Nephron (organoid): ENCODE results near the gene BTBD9.

Experiments used
- H3K27ac Mint-ChIP-seq, 3 experiments: 2 replicates each; pipeline ENCODE4 v1.8.0; 2020; ENCODE audit warnings: mixed read lengths in 3 of 3, mild to moderate bottlenecking in 2 of 3, moderate library complexity in 1 of 3
- H3K27me3 Mint-ChIP-seq: 2 replicates; pipeline ENCODE4 v1.8.0; 2021; ENCODE audit warnings: low read depth, mild to moderate bottlenecking, moderate library complexity, mixed read lengths
- H3K36me3 Mint-ChIP-seq: 2 replicates; pipeline ENCODE4 v1.8.0; 2020; ENCODE audit warnings: low read depth, mixed read lengths
- H3K4me1 Mint-ChIP-seq: 2 replicates; pipeline ENCODE4 v1.8.0; 2020; ENCODE audit warnings: mixed read lengths
- H3K4me3 Mint-ChIP-seq, 3 experiments: 2 replicates each; pipeline ENCODE4 v1.8.0; 2020; ENCODE audit warnings: mild to moderate bottlenecking in 3 of 3, mixed read lengths in 3 of 3, moderate library complexity in 2 of 3
- H3K9me3 Mint-ChIP-seq: 2 replicates; pipeline ENCODE4 v1.8.0; 2020; ENCODE audit warnings: mixed read lengths
- CTCF ChIP-seq, 3 experiments: fragments of 200-600 bp; sonication (generic); IDR thresholded peaks; one replicate each; pipeline ENCODE4 v1.5.0; 2021; ENCODE audit warnings: antibody characterized with exemption in 3 of 3; ENCODE audit not compliant: unreplicated experiment in 3 of 3

Gene BTBD9

GRCh38 chr6:38213251-38213658 lies 426.5 kb downstream of the BTBD9 start:
- Mint-ChIP-seq H3K9me3 (no peaks in the 10 kb centered on the region), H3K27me3 (no peaks in the 10 kb centered on the region), H3K27ac (peak overlapping the region; percentile 25 to 70 (median 44)), H3K4me1 (peaks cover 64% of the 10 kb centered on the region), H3K36me3 (no peaks in the 10 kb centered on the region), H3K4me3 (no peak overlapping the region)
- TF ChIP-seq CTCF (IDR thresholded peaks at IDR 0.05; ENCODE audit: unreplicated experiment in 3 of 3), result no peak

- Mint-ChIP-seq H3K9me3 (no peaks in the 10 kb centered on the region), H3K27me3 (no peaks in the 10 kb centered on the region), H3K36me3 (no peaks in the 10 kb centered on the region), H3K27ac (peak overlapping the region; percentile 25 to 70 (median 44)), H3K4me1 (peaks cover 63% of the 10 kb centered on the region), H3K4me3 (no peak overlapping the region)
- no peak for TF ChIP-seq CTCF (IDR thresholded peaks at IDR 0.05; ENCODE audit: unreplicated experiment in 3 of 3)
These were observed 427.1 kb downstream of the BTBD9 start for GRCh38 chr6:38212579-38212978.

- H3K4me3 Mint-ChIP-seq, result no peak overlapping the region
- H3K9me3 Mint-ChIP-seq, result no peaks in the 10 kb centered on the region
- H3K4me1 Mint-ChIP-seq, result peaks cover 65% of the 10 kb centered on the region
- no peak overlapping the region for H3K27ac Mint-ChIP-seq
- no peak for TF ChIP-seq CTCF (IDR thresholded peaks at IDR 0.05; ENCODE audit: unreplicated experiment in 3 of 3)
- no peaks in the 10 kb centered on the region for H3K27me3 Mint-ChIP-seq
- no peaks in the 10 kb centered on the region for H3K36me3 Mint-ChIP-seq
These were observed 427.6 kb downstream of the BTBD9 start for GRCh38 chr6:38212116-38212515.

- Mint-ChIP-seq H3K27ac (peak overlapping the region; percentile 37 to 67 (median 65)), H3K27me3 (no peaks in the 10 kb centered on the region), H3K9me3 (peaks cover 6% of the 10 kb centered on the region), H3K36me3 (no peaks in the 10 kb centered on the region), H3K4me3 (peak overlapping the region in 1 of 3 experiments; percentile 2), H3K4me1 (peaks cover 50% of the 10 kb centered on the region)
- no peak for TF ChIP-seq CTCF (IDR thresholded peaks at IDR 0.05; ENCODE audit: unreplicated experiment in 3 of 3)
These were observed 430.1 kb downstream of the BTBD9 start for GRCh38 chr6:38209371-38210260.

GRCh38 chr6:38208028-38208427 lies 431.7 kb downstream of the BTBD9 start:
- Mint-ChIP-seq H3K36me3 (no peaks in the 10 kb centered on the region), H3K9me3 (peaks cover 13% of the 10 kb centered on the region), H3K4me3 (no peak overlapping the region), H3K27me3 (no peaks in the 10 kb centered on the region), H3K27ac (peak overlapping the region in 1 of 3 experiments; percentile 37), H3K4me1 (peaks cover 37% of the 10 kb centered on the region)
- TF ChIP-seq CTCF (IDR thresholded peaks at IDR 0.05; ENCODE audit: unreplicated experiment in 3 of 3), result no peak

GRCh38 chr6:38207375-38207774 lies 432.4 kb downstream of the BTBD9 start:
- Mint-ChIP-seq H3K27me3 (no peaks in the 10 kb centered on the region), H3K9me3 (peaks cover 13% of the 10 kb centered on the region), H3K4me3 (no peak overlapping the region), H3K27ac (no peak overlapping the region), H3K4me1 (peaks cover 32% of the 10 kb centered on the region), H3K36me3 (no peaks in the 10 kb centered on the region)
- TF ChIP-seq CTCF (IDR thresholded peaks at IDR 0.05; ENCODE audit: unreplicated experiment in 3 of 3), result no peak
